ENCODE measurements around the gene MROH2A. TPM values are rescaled to one million over a fixed set of nuclear protein-coding genes. Genes with fewer than 3 reads are reported as not detected.
"Not testable (repeated sequence)": the region's sequence is repeated elsewhere in the genome, so short reads cannot be mapped to it uniquely, and the experiment has no call there.

The MROH2A gene
- total RNA-seq, 1 experiment from 2014 or later, result 1.4 TPM

DNA sequence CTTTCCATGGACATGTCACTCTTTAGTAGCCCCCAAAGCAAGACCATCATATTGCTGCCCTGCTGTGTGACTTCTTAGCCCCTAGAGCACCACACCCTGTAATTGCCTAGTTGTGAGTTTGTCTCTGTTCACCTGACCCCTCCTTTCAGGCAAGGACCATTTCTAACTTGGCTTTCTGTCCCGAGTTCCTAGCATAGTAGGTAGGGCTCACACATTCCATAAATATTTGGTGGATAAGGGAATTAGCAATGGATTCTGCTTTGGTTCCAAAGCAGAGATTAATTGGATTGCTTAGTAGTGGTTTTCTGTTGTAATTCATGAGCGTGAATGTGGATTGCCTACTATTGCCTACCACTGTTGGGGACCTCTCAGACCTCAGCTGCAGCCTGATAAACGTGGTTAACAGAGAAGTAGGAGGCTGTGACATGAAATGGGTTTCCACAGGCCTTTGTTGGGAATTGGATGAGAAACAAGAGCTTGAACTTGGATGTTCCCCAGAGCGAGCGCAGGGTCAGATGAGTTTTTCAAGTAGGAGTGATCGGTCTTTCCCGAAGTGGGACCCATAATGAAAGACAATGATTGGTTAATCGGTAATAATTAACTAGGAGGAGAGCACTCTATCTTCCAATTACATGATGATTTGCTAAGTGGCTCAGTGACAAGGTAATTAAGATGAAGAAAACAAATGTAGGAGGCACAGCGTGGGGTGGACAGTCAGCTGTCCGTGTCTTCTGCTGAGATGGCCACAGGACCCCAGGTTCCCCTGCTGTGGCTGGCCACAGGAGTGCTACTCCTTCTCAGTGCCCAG, 31.5 kb upstream of the MROH2A start:
- H4K20me1 ChIP-seq (ENCODE audit: insufficient read depth), result peaks cover 13% of the 10 kb centered on the region
- intact Hi-C loops (cut with micrococcal nuclease; ENCODE audit: unreplicated experiment), result no loop called here
- H3K4me2 ChIP-seq, result no peak overlapping the region
- H3K9me2 ChIP-seq (ENCODE audit: insufficient read depth), result no peaks in the 10 kb centered on the region
- no peak overlapping the region for H3K4me3 ChIP-seq
- H2AFZ ChIP-seq, result no peak overlapping the region
- DNase-seq, result peak in 1 of 2 experiments; percentile 23
- TF ChIP-seq EZH2 (IDR thresholded peaks at IDR 0.05; ENCODE audit: low read depth), result no peak
- TF ChIP-seq, protein P1, sequence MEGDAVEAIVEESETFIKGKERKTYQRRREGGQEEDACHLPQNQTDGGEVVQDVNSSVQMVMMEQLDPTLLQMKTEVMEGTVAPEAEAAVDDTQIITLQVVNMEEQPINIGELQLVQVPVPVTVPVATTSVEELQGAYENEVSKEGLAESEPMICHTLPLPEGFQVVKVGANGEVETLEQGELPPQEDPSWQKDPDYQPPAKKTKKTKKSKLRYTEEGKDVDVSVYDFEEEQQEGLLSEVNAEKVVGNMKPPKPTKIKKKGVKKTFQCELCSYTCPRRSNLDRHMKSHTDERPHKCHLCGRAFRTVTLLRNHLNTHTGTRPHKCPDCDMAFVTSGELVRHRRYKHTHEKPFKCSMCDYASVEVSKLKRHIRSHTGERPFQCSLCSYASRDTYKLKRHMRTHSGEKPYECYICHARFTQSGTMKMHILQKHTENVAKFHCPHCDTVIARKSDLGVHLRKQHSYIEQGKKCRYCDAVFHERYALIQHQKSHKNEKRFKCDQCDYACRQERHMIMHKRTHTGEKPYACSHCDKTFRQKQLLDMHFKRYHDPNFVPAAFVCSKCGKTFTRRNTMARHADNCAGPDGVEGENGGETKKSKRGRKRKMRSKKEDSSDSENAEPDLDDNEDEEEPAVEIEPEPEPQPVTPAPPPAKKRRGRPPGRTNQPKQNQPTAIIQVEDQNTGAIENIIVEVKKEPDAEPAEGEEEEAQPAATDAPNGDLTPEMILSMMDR (conservative IDR thresholded peaks at IDR 0.05), result no peak
- peaks cover 84% of the 10 kb centered on the region for H3K36me3 ChIP-seq (ENCODE audit: low read depth)
- no peaks in the 10 kb centered on the region for H3K27me3 ChIP-seq (ENCODE audit: insufficient read depth, low read depth)
- ChIA-PET POLR2A (ENCODE audit: unreplicated experiment) (interaction anchor here (0.7 kb wide), 1 partner anchor 50 kb away, joined by 11 read pairs; no protein-coding TSS in a partner anchor), CTCF (no interaction called here)
- peaks cover 45% of the 10 kb centered on the region for H3F3A ChIP-seq (ENCODE audit: insufficient read depth, low read depth)
- H3K27ac ChIP-seq, result no peak overlapping the region
- H3K9me3 ChIP-seq (ENCODE audit: insufficient read depth, low read depth), result peaks cover 9% of the 10 kb centered on the region
- BruUV-seq (replicated peaks), result no TSS peak
- H3K79me2 ChIP-seq (ENCODE audit: low read depth), result peaks cover 95% of the 10 kb centered on the region
- H3K4me1 ChIP-seq (replicated peaks; ENCODE audit: insufficient read depth), result no peaks in the 10 kb centered on the region

DNA sequence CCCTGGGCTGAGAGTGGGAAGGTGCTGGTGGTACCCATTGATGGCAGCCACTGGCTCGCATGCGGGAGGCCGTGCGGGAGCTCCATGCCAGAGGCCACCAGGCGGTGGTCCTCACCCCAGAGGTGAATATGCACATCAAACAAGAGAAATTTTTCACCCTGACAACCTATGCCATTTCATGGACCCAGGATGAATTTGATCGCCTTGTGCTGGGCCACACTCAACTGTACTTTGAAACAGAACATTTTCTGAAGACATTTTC, 30.9 kb upstream of the MROH2A start:
- peaks cover 95% of the 10 kb centered on the region for H3K79me2 ChIP-seq (ENCODE audit: low read depth)
- peaks cover 79% of the 10 kb centered on the region for H3K36me3 ChIP-seq (ENCODE audit: low read depth)
- H3K4me2 ChIP-seq, result no peak overlapping the region
- H3K9me2 ChIP-seq (ENCODE audit: insufficient read depth), result no peaks in the 10 kb centered on the region
- no peak overlapping the region for H3K4me3 ChIP-seq
- DNase-seq, result no peak
- intact Hi-C loops (cut with micrococcal nuclease; ENCODE audit: unreplicated experiment), result no loop called here
- BruUV-seq (replicated peaks), result no TSS peak
- H3K27me3 ChIP-seq (ENCODE audit: insufficient read depth, low read depth), result no peaks in the 10 kb centered on the region
- POLR2A ChIA-PET (ENCODE audit: unreplicated experiment), result interaction anchor here (0.7 kb wide), 1 partner anchor 51 kb away, joined by 11 read pairs; no protein-coding TSS in a partner anchor
- H4K20me1 ChIP-seq (ENCODE audit: insufficient read depth), result peaks cover 13% of the 10 kb centered on the region
- CTCF ChIA-PET, result no interaction called here
- H2AFZ ChIP-seq, result no peak overlapping the region
- H3K4me1 ChIP-seq (replicated peaks; ENCODE audit: insufficient read depth), result no peaks in the 10 kb centered on the region
- H3K27ac ChIP-seq, result no peak overlapping the region
- H3K9me3 ChIP-seq (ENCODE audit: insufficient read depth, low read depth), result peaks cover 9% of the 10 kb centered on the region
- H3F3A ChIP-seq (ENCODE audit: insufficient read depth, low read depth), result peaks cover 48% of the 10 kb centered on the region
- no peak for TF ChIP-seq EZH2 (IDR thresholded peaks at IDR 0.05; ENCODE audit: low read depth)
- TF ChIP-seq, protein P1 (conservative IDR thresholded peaks at IDR 0.05), result no peak

DNA sequence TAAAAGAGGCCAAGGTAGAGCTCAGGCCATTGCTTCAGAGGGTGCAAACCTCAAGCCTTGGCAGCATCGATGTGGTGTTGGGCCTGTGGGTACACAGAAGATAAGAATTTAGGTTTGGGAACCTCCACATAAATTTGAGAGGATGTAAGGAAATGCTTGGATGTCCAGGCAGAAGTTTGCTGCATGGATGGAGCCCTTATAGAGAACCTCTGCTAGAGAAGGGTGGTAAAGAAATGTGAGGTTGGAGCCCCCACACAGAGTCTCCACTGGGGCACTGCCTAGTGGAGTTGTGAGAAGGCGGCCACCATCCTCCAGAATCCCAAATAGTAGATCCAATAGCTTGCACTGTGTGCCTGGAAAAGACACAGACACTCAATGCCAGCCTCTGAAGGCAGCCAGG, 27.4 kb upstream of the MROH2A start:
- not testable (repeated sequence) for H3K9me2 ChIP-seq (ENCODE audit: insufficient read depth)

DNA sequence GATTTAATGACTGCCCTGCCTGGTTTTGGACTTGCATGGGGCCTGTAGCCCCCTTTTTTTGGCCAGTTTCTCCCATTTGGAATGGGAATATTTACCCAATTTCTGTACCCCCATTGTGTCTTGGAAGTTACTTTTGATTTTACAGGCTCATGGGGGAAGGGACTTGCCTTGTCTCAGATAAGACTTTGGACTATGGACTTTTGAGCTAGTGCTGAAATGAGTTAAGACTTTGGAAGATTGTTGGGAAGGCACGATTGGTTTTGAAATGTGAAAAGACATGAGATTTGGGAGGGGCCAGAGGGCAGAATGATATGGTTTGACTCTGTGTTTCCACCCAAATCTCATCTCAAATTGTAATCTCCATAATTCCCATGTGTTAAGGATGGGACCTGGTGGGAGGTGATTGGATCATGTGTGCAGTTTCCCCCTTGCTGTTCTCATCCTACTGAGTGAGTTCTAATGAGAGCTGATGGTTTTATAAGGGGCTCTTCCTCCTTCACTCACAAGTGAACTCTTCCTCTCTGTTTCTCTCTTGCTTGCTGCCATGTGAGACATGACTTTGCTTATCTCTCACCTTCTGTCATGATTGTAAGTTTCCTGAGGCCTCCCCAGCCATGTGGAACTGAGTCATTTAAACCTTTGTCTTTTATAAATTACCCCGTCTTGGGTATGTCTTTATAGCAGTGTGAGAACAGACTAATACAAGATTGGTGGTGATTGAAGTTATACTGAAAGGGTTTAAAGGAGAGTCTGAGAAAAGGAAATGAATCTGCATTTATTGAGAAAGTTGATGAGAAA, 26.7 kb upstream of the MROH2A start:
- POLR2A ChIA-PET (ENCODE audit: unreplicated experiment), result interaction anchor here (0.6 to 0.8 kb wide), 2 partner anchors 9 to 155 kb away, joined by 4 to 7 read pairs; no protein-coding TSS in a partner anchor

More for the DNA sequence above, 27.4 kb upstream of the MROH2A start:
- H3K4me1 ChIP-seq (replicated peaks; ENCODE audit: insufficient read depth); H3K4me2 ChIP-seq; H3K27me3 ChIP-seq (ENCODE audit: insufficient read depth, low read depth); intact Hi-C loops (cut with micrococcal nuclease; ENCODE audit: unreplicated experiment); H3K9me3 ChIP-seq (ENCODE audit: insufficient read depth, low read depth); H3K4me3 ChIP-seq; H2AFZ ChIP-seq; POLR2A ChIA-PET (ENCODE audit: unreplicated experiment); CTCF ChIA-PET; H3K27ac ChIP-seq; DNase-seq; BruUV-seq (replicated peaks): not testable (repeated sequence)
- Histone ChIP-seq H3K36me3 (ENCODE audit: low read depth) (peaks cover 83% of the 10 kb centered on the region), H3F3A (ENCODE audit: insufficient read depth, low read depth) (peaks cover 51% of the 10 kb centered on the region), H3K79me2 (ENCODE audit: low read depth) (peaks cover 98% of the 10 kb centered on the region), H4K20me1 (ENCODE audit: insufficient read depth) (peaks cover 31% of the 10 kb centered on the region)

More for the DNA sequence above, 26.7 kb upstream of the MROH2A start:
- H3K4me2 ChIP-seq; BruUV-seq (replicated peaks); H3K9me2 ChIP-seq (ENCODE audit: insufficient read depth); CTCF ChIA-PET; H3K4me3 ChIP-seq; H3K4me1 ChIP-seq (replicated peaks; ENCODE audit: insufficient read depth); H3K27me3 ChIP-seq (ENCODE audit: insufficient read depth, low read depth); intact Hi-C loops (cut with micrococcal nuclease; ENCODE audit: unreplicated experiment); H3K9me3 ChIP-seq (ENCODE audit: insufficient read depth, low read depth); H2AFZ ChIP-seq: not testable (repeated sequence)
- peaks cover 98% of the 10 kb centered on the region for H3K79me2 ChIP-seq (ENCODE audit: low read depth)
- H3K27ac ChIP-seq, result 0 out of 2 replicates have a peak overlapping the region, but pooled peaks have one; percentile 3
- peaks cover 31% of the 10 kb centered on the region for H4K20me1 ChIP-seq (ENCODE audit: insufficient read depth)
- peaks cover 53% of the 10 kb centered on the region for H3F3A ChIP-seq (ENCODE audit: insufficient read depth, low read depth)
- H3K36me3 ChIP-seq (ENCODE audit: low read depth), result peaks cover 86% of the 10 kb centered on the region
- DNase-seq, result peak in 1 of 2 experiments; percentile 25

Data from PC-9 (cell line).